ENCODE results near the gene CFAP410.

Gene CFAP410

GRCh38 chr21:44335266-44336059, 3.7 kb downstream of the CFAP410 start:
- no peaks in the 10 kb centered on the region for H3K27me3 Mint-ChIP-seq (ENCODE audit: low read depth, poor library complexity)
- DNase-seq = no peak
- H3K36me3 Mint-ChIP-seq (ENCODE audit: low read depth) = no peaks in the 10 kb centered on the region
- H3K4me1 Mint-ChIP-seq = peaks cover 49% of the 10 kb centered on the region
- no peak overlapping the region for H3K4me3 Mint-ChIP-seq
- no peak overlapping the region for H3K27ac Mint-ChIP-seq
- TF ChIP-seq CTCF (IDR thresholded peaks at IDR 0.05) = no peak
- H3K9me3 Mint-ChIP-seq = no peaks in the 10 kb centered on the region

GRCh38 chr21:44334329-44335030, 4.7 kb downstream of the CFAP410 start:
- TF ChIP-seq CTCF (IDR thresholded peaks at IDR 0.05) = no peak
- no peaks in the 10 kb centered on the region for H3K27me3 Mint-ChIP-seq (ENCODE audit: low read depth, poor library complexity)
- peaks cover 41% of the 10 kb centered on the region for H3K4me1 Mint-ChIP-seq
- no peak overlapping the region for H3K4me3 Mint-ChIP-seq
- no peaks in the 10 kb centered on the region for H3K36me3 Mint-ChIP-seq (ENCODE audit: low read depth)
- H3K9me3 Mint-ChIP-seq = no peaks in the 10 kb centered on the region
- no peak for DNase-seq
- no peak overlapping the region for H3K27ac Mint-ChIP-seq

GRCh38 chr21:44333509-44334328, 5.5 kb downstream of the CFAP410 start:
- Mint-ChIP-seq H3K4me3 (no peak overlapping the region), H3K4me1 (peaks cover 46% of the 10 kb centered on the region), H3K36me3 (ENCODE audit: low read depth) (no peaks in the 10 kb centered on the region), H3K27me3 (ENCODE audit: low read depth, poor library complexity) (no peaks in the 10 kb centered on the region), H3K27ac (no peak overlapping the region), H3K9me3 (no peaks in the 10 kb centered on the region)
- no peak for TF ChIP-seq CTCF (IDR thresholded peaks at IDR 0.05)
- no peak for DNase-seq

- no peak for DNase-seq
- H3K4me1 Mint-ChIP-seq = peaks cover 44% of the 10 kb centered on the region
- H3K4me3 Mint-ChIP-seq = no peak overlapping the region
- no peak overlapping the region for H3K27ac Mint-ChIP-seq
- H3K9me3 Mint-ChIP-seq = no peaks in the 10 kb centered on the region
- H3K27me3 Mint-ChIP-seq (ENCODE audit: low read depth, poor library complexity) = no peaks in the 10 kb centered on the region
- H3K36me3 Mint-ChIP-seq (ENCODE audit: low read depth) = no peaks in the 10 kb centered on the region
- no peak for TF ChIP-seq CTCF (IDR thresholded peaks at IDR 0.05)
These were observed 6.2 kb downstream of the CFAP410 start for GRCh38 chr21:44332965-44333364.

GRCh38 chr21:44332383-44332782, 6.8 kb downstream of the CFAP410 start:
- Mint-ChIP-seq H3K27me3 (ENCODE audit: low read depth, poor library complexity) (no peaks in the 10 kb centered on the region), H3K27ac (peak overlapping the region; percentile 93), H3K4me1 (peaks cover 38% of the 10 kb centered on the region), H3K9me3 (no peaks in the 10 kb centered on the region), H3K4me3 (peak overlapping the region; percentile 34), H3K36me3 (ENCODE audit: low read depth) (no peaks in the 10 kb centered on the region)
- TF ChIP-seq CTCF (IDR thresholded peaks at IDR 0.05) = no peak
- no peak for DNase-seq

Measured in nephron progenitor cell (in vitro differentiated cells).